T-cell (primary cell): ENCODE results near the gene TRAPPC12. TPM values are rescaled to one million over a fixed set of nuclear protein-coding genes. Genes with fewer than 3 reads are reported as not detected.

Source experiments
- ATAC-seq, 4 experiments: fragments of 200-7000 bp in 3 of 4; fragments of 150-1000 bp in 1 of 4; cut with Tn5 transposase; replicated peaks in 1 of 4; 1 replicate in 3 of 4; 2 replicates in 1 of 4; pipeline ENCODE4 v1.10.0; 2021; ENCODE audit warnings: moderate library complexity in 3 of 4, mild to moderate bottlenecking in 2 of 4, moderate number of reproducible peaks in 1 of 4
- CTCF ChIA-PET, 2 donors: fragments of 300-600 bp; sonication (Branson Sonifier 250); formaldehyde crosslinking; loops; one replicate each; lab custom pipeline; 2022; ENCODE audit warnings: antibody characterized with exemption in 2 of 2; lab: Charles Lee
- POLR2A ChIA-PET, 2 donors: fragments of 300-600 bp; sonication (Branson Sonifier 250); formaldehyde crosslinking; loops; one replicate each; lab custom pipeline; 2022; ENCODE audit warnings: antibody characterized with exemption in 2 of 2; lab: Charles Lee
- DNase-seq, 35 experiments: peaks; one replicate each; pipeline versions ENCODE4 v3.0.0 to v3.0.0-alpha.2; 2013 to 2023
- H3K27ac ChIP-seq: one replicate; pipeline ENCODE4 v1.5.1; 2013; ENCODE audit warnings: low read length
- H3K27me3 ChIP-seq, 2 experiments: replicated peaks in 1 of 2; 1 replicate in 1 of 2; 2 replicates in 1 of 2; pipeline versions ENCODE4 v1.6.1 to v1.7.0; 2013; ENCODE audit warnings: low read length in 1 of 2, mixed read lengths in 1 of 2; ENCODE audit not compliant: control insufficient read depth in 2 of 2, insufficient read depth in 2 of 2; ENCODE audit errors: extremely low read depth in 1 of 2
- H3K36me3 ChIP-seq, 2 donors: 1 replicate in 1 of 2; 2 replicates in 1 of 2; pipeline versions ENCODE4 v1.6.1 to v1.7.0; 2013; ENCODE audit warnings: low read length in 1 of 2; ENCODE audit not compliant: control insufficient read depth in 2 of 2, insufficient read depth in 1 of 2; ENCODE audit errors: extremely low read depth in 1 of 2
- H3K4me1 ChIP-seq, 2 experiments: 1 replicate in 1 of 2; 2 replicates in 1 of 2; pipeline versions ENCODE4 v1.6.1 to v1.7.0; 2013; ENCODE audit warnings: low read length in 2 of 2, mixed read lengths in 1 of 2; ENCODE audit not compliant: insufficient read depth in 2 of 2, control insufficient read depth in 1 of 2; ENCODE audit errors: extremely low read depth in 1 of 2
- H3K4me3 ChIP-seq, 2 donors: 1 replicate in 1 of 2; 2 replicates in 1 of 2; pipeline versions ENCODE4 v1.5.1 to v1.7.0; 2013; ENCODE audit warnings: mild to moderate bottlenecking in 2 of 2, low read length in 1 of 2, moderate library complexity in 1 of 2; ENCODE audit not compliant: control insufficient read depth in 1 of 2; ENCODE audit errors: extremely low read depth in 1 of 2
- H3K9me3 ChIP-seq: 2 replicates; pipeline ENCODE4 v1.7.0; 2013
- H3K27ac Mint-ChIP-seq, 2 donors: one replicate each; pipeline ENCODE4 v1.8.0; 2020 to 2021; ENCODE audit warnings: mild to moderate bottlenecking in 2 of 2, mixed read lengths in 2 of 2
- H3K27me3 Mint-ChIP-seq, 2 donors: one replicate each; pipeline ENCODE4 v1.8.0; 2021 to 2022; ENCODE audit warnings: mixed read lengths in 2 of 2
- H3K36me3 Mint-ChIP-seq: one replicate; pipeline ENCODE4 v1.8.0; 2021; ENCODE audit warnings: mixed read lengths
- H3K4me1 Mint-ChIP-seq, 3 donors: one replicate each; pipeline ENCODE4 v1.8.0; 2020 to 2022; ENCODE audit warnings: mixed read lengths in 3 of 3, mild to moderate bottlenecking in 1 of 3
- H3K4me3 Mint-ChIP-seq, 3 donors: one replicate each; pipeline ENCODE4 v1.8.0; 2020 to 2022; ENCODE audit warnings: mild to moderate bottlenecking in 3 of 3, mixed read lengths in 3 of 3, moderate library complexity in 3 of 3
- H3K9me3 Mint-ChIP-seq, 3 donors: one replicate each; pipeline ENCODE4 v1.8.0; 2020 to 2022; ENCODE audit warnings: mixed read lengths in 3 of 3
- WGBS: methylation state at CpG from one replicate; pipeline ENCODE4 v1.1.5; 2013; ENCODE audit warnings: missing lambda C conversion rate; ENCODE audit not compliant: insufficient coverage; 5-methylcytosine and 5-hydroxymethylcytosine counted together
- total RNA-seq, 35 experiments: library from RNA in 6 of 35; stranded (reverse) in 6 of 35; fragments of 120-200 nt in 1 of 35; gene quantifications; one replicate each; pipeline versions ENCODE4 v1.2.1 to v1.2.4 and lab custom pipeline; 2013 to 2026

Gene TRAPPC12
- total RNA-seq, 5 donors from 2014 or later (not counting 1 experiment from before 2014, with no cell fraction given): 103 to 158 (median 152) TPM

DNA sequence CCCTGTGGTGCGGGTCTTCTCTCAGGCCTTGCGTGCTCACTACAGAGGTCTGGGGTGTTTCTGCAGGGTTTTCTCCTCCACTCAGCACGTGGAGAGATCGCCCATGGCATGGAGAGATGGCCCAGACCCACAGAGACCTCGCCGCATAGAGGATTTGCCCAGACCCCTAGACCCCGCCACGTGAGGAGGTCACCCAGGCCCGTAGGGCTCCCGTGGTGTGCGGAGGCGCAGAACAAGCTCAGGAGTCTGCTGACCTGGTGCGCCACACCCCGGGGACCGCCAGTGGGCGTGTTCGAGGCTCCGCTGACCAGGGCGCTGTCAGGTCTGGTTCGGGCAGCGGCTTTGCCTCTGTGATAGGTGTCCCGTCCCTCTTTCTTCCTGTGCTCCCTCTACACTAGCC is 75.3 kb downstream of the TRAPPC12 start:
- Mint-ChIP-seq H3K4me3 (no peak overlapping the region), H3K27ac (peak overlapping the region in 1 of 2 donors; percentile 16), H3K4me1 (no peaks in the 10 kb centered on the region), H3K9me3 (no peaks in the 10 kb centered on the region), H3K36me3 (peaks cover 50% of the 10 kb centered on the region), H3K27me3 (no peaks in the 10 kb centered on the region)
- ChIA-PET CTCF (interaction anchor here in 1 of 2 donors (0.6 kb wide), 1 partner anchor 32 kb away, joined by 4 read pairs; no protein-coding TSS in a partner anchor), POLR2A (no interaction called here)
- no peaks in the 10 kb centered on the region for H3K9me3 ChIP-seq
- H3K27me3 ChIP-seq: no peaks in the 10 kb centered on the region
- no peak overlapping the region for H3K27ac ChIP-seq
- H3K4me1 ChIP-seq: no peaks in the 10 kb centered on the region
- DNase-seq: no peak
- H3K4me3 ChIP-seq: no peak overlapping the region
- 98% methylated on average over 9 of the region's 22 CpGs for WGBS
- ATAC-seq: no peak
- H3K36me3 ChIP-seq: peaks cover 23 to 70% of the 10 kb centered on the region in 2 donors

DNA sequence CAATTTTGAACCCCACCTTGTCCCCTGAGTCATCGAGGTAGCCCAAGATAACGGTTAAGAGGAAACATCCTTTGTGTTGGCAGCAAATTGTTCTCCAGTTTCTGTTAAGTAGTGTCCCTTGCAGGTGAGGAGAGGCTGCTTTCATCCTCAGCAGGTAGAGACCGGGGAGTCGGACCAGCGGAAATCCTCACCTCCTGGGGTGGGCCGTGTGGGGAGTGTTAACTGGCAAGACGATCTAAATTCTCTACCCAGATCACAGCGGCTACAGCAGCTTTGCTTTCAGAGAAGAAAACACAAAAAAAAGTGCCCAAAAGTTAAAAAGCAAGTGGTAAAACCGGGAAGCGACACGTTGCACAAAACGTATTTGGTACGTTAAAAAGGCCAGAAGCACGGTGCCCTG is 76.6 kb downstream of the TRAPPC12 start:
- Mint-ChIP-seq H3K27ac (no peak overlapping the region), H3K36me3 (peaks cover 43% of the 10 kb centered on the region), H3K4me3 (no peak overlapping the region), H3K4me1 (peaks cover 0 to 3% (median 3%) of the 10 kb centered on the region in 3 donors), H3K27me3 (no peaks in the 10 kb centered on the region), H3K9me3 (no peaks in the 10 kb centered on the region)
- POLR2A ChIA-PET: no interaction called here
- ATAC-seq (no peak), DNase-seq (no peak)
- Histone ChIP-seq H3K4me3 (no peak overlapping the region), H3K27ac (no peak overlapping the region), H3K27me3 (no peaks in the 10 kb centered on the region), H3K36me3 (peaks cover 14 to 64% of the 10 kb centered on the region in 2 donors), H3K4me1 (no peaks in the 10 kb centered on the region), H3K9me3 (no peaks in the 10 kb centered on the region)
- CTCF ChIA-PET: no interaction called here
- 97% methylated on average over 8 of the region's 14 CpGs for WGBS

DNA sequence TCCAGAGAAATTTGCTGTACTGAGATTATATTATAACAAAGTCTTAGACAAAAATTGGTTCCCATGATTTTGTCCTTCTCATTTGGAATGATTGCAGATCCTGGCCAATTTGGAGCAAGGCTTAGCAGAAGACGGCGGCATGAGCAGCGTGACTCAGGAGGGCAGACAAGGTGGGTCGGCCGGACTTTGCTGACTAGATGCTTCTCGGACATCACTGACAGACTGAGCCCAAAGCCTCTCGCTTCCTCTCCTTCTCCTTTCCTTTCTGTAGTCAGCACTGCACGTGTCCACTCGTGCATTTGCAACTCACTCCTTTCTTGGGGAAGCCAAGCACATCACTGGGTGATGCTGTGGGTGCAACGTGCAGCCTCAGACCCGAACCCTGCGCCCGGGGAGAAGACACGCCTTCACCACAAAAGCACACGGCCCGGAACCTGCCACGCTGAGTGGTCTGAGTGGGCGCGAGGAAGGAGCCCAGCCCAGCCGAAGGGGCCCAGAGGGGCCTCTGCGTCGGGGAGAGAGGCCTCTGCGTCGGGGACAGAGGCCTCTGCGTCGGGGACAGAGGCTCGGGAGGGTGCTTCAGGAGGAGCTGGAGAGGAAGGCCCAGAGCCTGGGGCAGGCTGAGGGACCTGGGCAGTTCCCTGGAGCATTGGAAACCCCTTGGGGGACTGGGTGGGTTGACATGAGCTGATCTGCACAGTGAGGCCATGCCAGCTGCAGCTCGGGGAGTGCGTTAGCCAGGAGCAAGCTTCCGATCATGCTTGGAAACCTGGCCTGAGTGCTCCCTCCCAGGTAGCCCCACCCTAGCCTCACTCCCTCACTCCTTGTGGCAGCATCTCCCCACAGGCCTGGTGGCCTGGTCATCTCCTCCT is 78.3 kb downstream of the TRAPPC12 start:
- H3K4me1 Mint-ChIP-seq: peaks cover 10 to 12% (median 10%) of the 10 kb centered on the region in 3 donors
- H3K4me3 Mint-ChIP-seq: no peak overlapping the region
- H3K27me3 ChIP-seq: no peaks in the 10 kb centered on the region
- ATAC-seq (no peak), DNase-seq (no peak)
- H3K27ac ChIP-seq: no peak overlapping the region
- ChIA-PET POLR2A (no interaction called here), CTCF (interaction anchor here in 1 of 2 donors (0.6 kb wide), 1 partner anchor 1491 kb away, joined by 3 read pairs; no protein-coding TSS in a partner anchor)
- H3K9me3 ChIP-seq: no peaks in the 10 kb centered on the region
- peaks cover 6 to 8% of the 10 kb centered on the region in 2 experiments for H3K4me1 ChIP-seq
- no peak overlapping the region for H3K4me3 ChIP-seq
- peaks cover 13 to 52% of the 10 kb centered on the region in 2 donors for H3K36me3 ChIP-seq
- no peak overlapping the region for H3K27ac Mint-ChIP-seq
- no peaks in the 10 kb centered on the region for H3K27me3 Mint-ChIP-seq
- H3K36me3 Mint-ChIP-seq: peaks cover 36% of the 10 kb centered on the region
- H3K9me3 Mint-ChIP-seq: no peaks in the 10 kb centered on the region
- WGBS: 93% methylated on average over 22 of the region's 30 CpGs

DNA sequence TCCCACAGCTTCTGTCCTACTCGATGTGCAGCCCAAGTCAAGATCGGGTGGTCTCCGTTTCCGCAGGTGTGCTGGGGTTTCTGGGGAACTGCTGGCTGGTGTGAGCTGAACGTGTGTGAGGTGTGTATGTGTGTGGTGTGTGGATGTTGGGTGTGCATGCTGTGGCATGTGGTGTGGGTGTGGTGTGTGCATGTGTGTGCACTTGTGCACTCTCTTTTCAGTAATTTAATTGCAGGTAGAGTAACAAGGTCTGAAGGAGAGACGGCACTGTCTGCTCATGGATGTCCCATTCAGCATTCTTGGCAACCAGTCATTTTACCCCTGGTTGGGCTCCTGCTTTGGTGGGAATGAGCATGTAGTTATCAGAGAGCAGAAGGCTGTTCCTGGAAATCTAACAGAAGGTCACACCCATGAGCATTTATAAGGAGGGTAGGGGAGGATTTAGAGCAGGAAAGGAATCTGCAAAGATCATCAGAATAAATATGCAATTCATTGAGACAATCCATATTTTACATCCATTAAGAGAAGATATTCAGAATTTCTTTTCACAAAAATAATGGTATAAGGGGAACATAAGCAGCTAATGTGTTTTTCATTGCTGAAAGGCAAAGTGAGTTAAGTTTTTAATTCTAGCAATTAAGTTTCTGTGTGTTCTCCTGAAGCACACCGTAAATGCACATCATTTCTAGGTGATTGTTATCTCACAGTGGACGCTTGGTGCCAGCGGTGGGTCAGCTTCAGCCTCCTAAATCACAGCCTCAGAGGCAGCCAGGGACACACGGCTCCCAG is 79.1 kb downstream of the TRAPPC12 start:
- Histone ChIP-seq H3K27me3 (no peaks in the 10 kb centered on the region), H3K27ac (no peak overlapping the region), H3K4me1 (peaks cover 6 to 8% of the 10 kb centered on the region in 2 experiments), H3K9me3 (no peaks in the 10 kb centered on the region), H3K36me3 (peaks cover 13 to 45% of the 10 kb centered on the region in 2 donors), H3K4me3 (no peak overlapping the region)
- CTCF ChIA-PET: interaction anchor here in 1 of 2 donors (0.6 kb wide), 1 partner anchor 1492 kb away, joined by 3 read pairs; no protein-coding TSS in a partner anchor
- Mint-ChIP-seq H3K27me3 (no peaks in the 10 kb centered on the region), H3K9me3 (no peaks in the 10 kb centered on the region), H3K4me3 (no peak overlapping the region), H3K36me3 (peaks cover 29% of the 10 kb centered on the region), H3K4me1 (peaks cover 10 to 12% (median 10%) of the 10 kb centered on the region in 3 donors), H3K27ac (no peak overlapping the region)
- ATAC-seq (no peak), DNase-seq (no peak)
- POLR2A ChIA-PET: no interaction called here
- 96% methylated on average over 8 of the region's 10 CpGs for WGBS

DNA sequence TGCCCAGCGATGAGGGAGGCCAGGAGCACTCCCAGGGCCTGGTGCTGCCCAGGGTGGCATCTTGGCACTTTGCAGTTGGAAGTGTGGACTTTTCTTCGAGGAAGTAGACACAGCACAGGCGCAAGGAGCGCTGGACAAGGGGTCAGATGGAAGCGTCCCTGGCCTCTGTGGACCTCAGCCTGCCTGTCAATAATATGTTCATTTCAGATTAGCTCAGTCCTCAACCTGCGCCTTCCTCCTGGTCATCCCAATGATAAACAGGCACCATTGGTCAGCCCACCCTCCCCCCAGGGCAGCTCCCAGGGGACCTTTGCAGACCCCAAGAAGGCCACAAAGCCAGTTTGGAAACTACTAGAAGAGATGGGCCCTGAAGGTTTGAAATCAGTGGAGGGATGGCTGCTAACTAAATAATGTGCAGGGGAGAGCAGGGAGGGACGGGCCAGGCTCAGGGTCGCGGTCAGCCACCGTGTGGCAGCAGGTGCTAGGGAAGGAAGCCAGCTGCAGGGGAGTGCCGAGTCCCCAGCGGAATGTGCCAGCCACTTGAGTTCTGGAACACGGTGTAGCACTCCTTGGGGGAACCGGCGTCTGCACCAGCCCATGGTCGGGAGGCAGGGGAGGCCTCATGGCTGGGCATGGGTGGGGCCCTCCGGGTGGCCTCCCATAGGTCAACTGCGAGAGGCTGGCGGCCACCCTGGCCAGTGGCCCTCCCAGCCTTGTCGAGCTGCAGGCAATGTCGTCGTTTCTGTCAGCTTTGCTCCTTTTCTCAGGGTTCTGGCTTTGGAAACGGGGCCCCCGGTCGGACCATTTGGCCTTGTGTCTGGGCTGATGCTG is 79.9 kb downstream of the TRAPPC12 start:
- CTCF ChIA-PET: no interaction called here
- H3K4me3 Mint-ChIP-seq: no peak overlapping the region
- peaks cover 30% of the 10 kb centered on the region for H3K36me3 Mint-ChIP-seq
- no peaks in the 10 kb centered on the region for H3K27me3 Mint-ChIP-seq
- Histone ChIP-seq H3K27me3 (no peaks in the 10 kb centered on the region), H3K4me3 (no peak overlapping the region), H3K36me3 (peaks cover 15 to 48% of the 10 kb centered on the region in 2 donors), H3K4me1 (peaks cover 6 to 8% of the 10 kb centered on the region in 2 experiments), H3K9me3 (no peaks in the 10 kb centered on the region), H3K27ac (no peak overlapping the region)
- no peak for ATAC-seq
- POLR2A ChIA-PET: no interaction called here
- peaks cover 10 to 12% (median 10%) of the 10 kb centered on the region in 3 donors for H3K4me1 Mint-ChIP-seq
- H3K27ac Mint-ChIP-seq: no peak overlapping the region
- 96% methylated on average over 23 of the region's 25 CpGs for WGBS
- no peak for DNase-seq
- H3K9me3 Mint-ChIP-seq: no peaks in the 10 kb centered on the region
